HEK293 (cell line): ENCODE results near the gene STAG3.

Experiments
- ATF2 ChIP-seq: fragments of 450-650 bp; formaldehyde crosslinking; IDR thresholded peaks from 2 replicates; pipeline ENCODE4 v1.5.1; 2016; ENCODE audit warnings: missing biosample characterization, missing genetic modification characterization, low read depth
- BCL11B ChIP-seq: fragments of 450-650 bp; formaldehyde crosslinking; IDR thresholded peaks from 2 replicates; pipeline ENCODE4 v1.5.1; 2016; ENCODE audit warnings: low read depth, missing biosample characterization, missing genetic modification characterization
- GLIS1 ChIP-seq: fragments of 450-650 bp; formaldehyde crosslinking; IDR thresholded peaks from 2 replicates; pipeline ENCODE4 v1.5.1; 2016; ENCODE audit warnings: missing biosample characterization, missing genetic modification characterization
- IKZF3 ChIP-seq: fragments of 450-650 bp; IDR thresholded peaks from 2 replicates; pipeline ENCODE4 v1.5.0; 2018; ENCODE audit warnings: missing biosample characterization, mild to moderate bottlenecking, missing genetic modification characterization, moderate library complexity
- PRDM1 ChIP-seq: fragments of 450-650 bp; formaldehyde crosslinking; IDR thresholded peaks from 2 replicates; pipeline ENCODE4; 2016; ENCODE audit warnings: missing biosample characterization, missing genetic modification characterization
- PRDM10 ChIP-seq: fragments of 450-650 bp; formaldehyde crosslinking; IDR thresholded peaks from 2 replicates; pipeline ENCODE4 v1.5.1; 2016; ENCODE audit warnings: missing biosample characterization, missing genetic modification characterization
- SP2 ChIP-seq: fragments of 450-650 bp; formaldehyde crosslinking; IDR thresholded peaks from 2 replicates; pipeline ENCODE4 v1.5.1; 2016; ENCODE audit warnings: missing biosample characterization, missing genetic modification characterization
- SP7 ChIP-seq: fragments of 450-650 bp; formaldehyde crosslinking; IDR thresholded peaks from 2 replicates; pipeline ENCODE4 v1.5.1; 2016; ENCODE audit warnings: missing biosample characterization, missing genetic modification characterization
- YY1 ChIP-seq: fragments of 450-650 bp; formaldehyde crosslinking; IDR thresholded peaks from 2 replicates; pipeline ENCODE4 v1.5.1; 2018; ENCODE audit warnings: missing biosample characterization, missing genetic modification characterization
- ZBTB10 ChIP-seq: fragments of 450-650 bp; formaldehyde crosslinking; IDR thresholded peaks from 2 replicates; pipeline ENCODE4 v1.5.1; 2016; ENCODE audit warnings: missing biosample characterization, missing genetic modification characterization
- ZBTB6 ChIP-seq: fragments of 450-650 bp; formaldehyde crosslinking; IDR thresholded peaks from 2 replicates; pipeline ENCODE4 v1.5.1; 2017; ENCODE audit warnings: missing biosample characterization, missing genetic modification characterization
- ZEB2 ChIP-seq: fragments of 450-650 bp; formaldehyde crosslinking; IDR thresholded peaks from 2 replicates; pipeline ENCODE4 v1.5.1; 2016; ENCODE audit warnings: missing biosample characterization, missing genetic modification characterization
- ZNF394 ChIP-seq: fragments of 450-650 bp; formaldehyde crosslinking; IDR thresholded peaks from 2 replicates; pipeline ENCODE4 v1.5.1; 2016; ENCODE audit warnings: missing biosample characterization, missing genetic modification characterization, mild to moderate bottlenecking, moderate library complexity, borderline replicate concordance
- ZNF398 ChIP-seq: fragments of 450-650 bp; formaldehyde crosslinking; IDR thresholded peaks from 2 replicates; pipeline ENCODE4 v1.5.1; 2017; ENCODE audit warnings: missing biosample characterization, missing genetic modification characterization
- ZNF580 ChIP-seq: fragments of 450-650 bp; formaldehyde crosslinking; IDR thresholded peaks from 2 replicates; pipeline ENCODE4 v1.5.1; 2016; ENCODE audit warnings: missing biosample characterization, missing genetic modification characterization
- ZNF792 ChIP-seq: fragments of 450-650 bp; formaldehyde crosslinking; IDR thresholded peaks from 2 replicates; pipeline ENCODE4 v1.5.1; 2016; ENCODE audit warnings: missing biosample characterization, missing genetic modification characterization

Gene STAG3

GRCh38 chr7:100157334-100158228 is 20.1 kb upstream of the STAG3 start (continued):
- TF ChIP-seq ZBTB10 (tag by site-specific recombination) (peak; percentile 29; the same call in 1 of the 2 replicates), GLIS1 (tag by site-specific recombination) (peak; percentile 67), ZBTB6 (tag by site-specific recombination) (peak; percentile 76; the same call in 1 of the 2 replicates), SP2 (tag by site-specific recombination) (peak; percentile 57), ZEB2 (peak; percentile 80), YY1 (tag by site-specific recombination) (no peak), ZNF580 (tag by site-specific recombination) (no peak), IKZF3 (tag by site-specific recombination) (peak; percentile 74; the same call in 1 of the 2 replicates), ZNF792 (tag by site-specific recombination) (no peak), ZNF398 (tag by site-specific recombination) (peak; percentile 45; the same call in 1 of the 2 replicates), PRDM10 (tag by site-specific recombination) (peak; percentile 7; the same call in 1 of the 2 replicates), SP7 (tag by site-specific recombination) (0 out of 2 replicates have a peak, but pooled peaks have one; percentile 18), ATF2 (tag by site-specific recombination) (peak; percentile 48), PRDM1 (peak; percentile 68), BCL11B (peak; percentile 61; the same call in 1 of the 2 replicates), ZNF394 (peak; percentile 14; the same call in 1 of the 2 replicates)
